Keratinocyte (primary cell): ENCODE measurements around the gene GBX2. TPM values are rescaled to one million over a fixed set of nuclear protein-coding genes. Genes with fewer than 3 reads are reported as not detected.

Source experiments
- DNase-seq: peaks from one replicate; pipeline ENCODE4 v3.0.0-alpha.2; 2011; ENCODE audit warnings: low read depth, missing footprints, low spot score
- FAIRE-seq: peaks from 2 replicates; lab custom pipeline; 2011; peaks lifted over from hg19 to GRCh38; lab: Jason Lieb, UNC
- H2AFZ ChIP-seq: 2 replicates; pipeline ENCODE4 v1.6.0; 2012; ENCODE audit warnings: low read length, control low read depth, inconsistent platforms; ENCODE audit not compliant: control insufficient read depth
- H3K27ac ChIP-seq: 2 replicates; pipeline ENCODE4 v1.5.1; 2011; ENCODE audit warnings: low read length; ENCODE audit not compliant: control insufficient read depth, insufficient read depth
- H3K27me3 ChIP-seq: 3 replicates; pipeline ENCODE4 v1.6.0; 2011; ENCODE audit warnings: low read length; ENCODE audit not compliant: control insufficient read depth, insufficient read depth; ENCODE audit errors: extremely low read depth
- H3K36me3 ChIP-seq, 2 experiments: 2 replicates in 1 of 2; 3 replicates in 1 of 2; pipeline ENCODE4 v1.5.1; 2011; ENCODE audit warnings: low read length in 2 of 2, mild to moderate bottlenecking in 1 of 2; ENCODE audit not compliant: control insufficient read depth in 2 of 2, insufficient read depth in 2 of 2; ENCODE audit errors: extremely low read depth in 1 of 2
- H3K4me1 ChIP-seq: 3 replicates; pipeline ENCODE4 v1.5.1; 2011; ENCODE audit warnings: low read length; ENCODE audit not compliant: control insufficient read depth, insufficient read depth; ENCODE audit errors: extremely low read depth
- H3K4me2 ChIP-seq: 3 replicates; pipeline ENCODE4 v1.6.0; 2011; ENCODE audit warnings: low read depth, low read length; ENCODE audit not compliant: control insufficient read depth, insufficient read depth; ENCODE audit errors: extremely low read depth
- H3K4me3 ChIP-seq, 3 experiments: fragments of 200-600 bp in 1 of 3; sonication (generic) in 1 of 3; 2 replicates in 2 of 3; 3 replicates in 1 of 3; pipeline ENCODE4 v1.5.1; 2011 to 2016; ENCODE audit warnings: low read length in 3 of 3, mild to moderate bottlenecking in 3 of 3, control low read depth in 2 of 3, inconsistent platforms in 1 of 3, low read depth in 1 of 3, mixed read lengths in 1 of 3, mixed run types in 1 of 3, moderate library complexity in 1 of 3; ENCODE audit not compliant: control insufficient read depth in 2 of 3, insufficient read depth in 2 of 3; ENCODE audit errors: extremely low read depth in 1 of 3
- H3K79me2 ChIP-seq: 2 replicates; pipeline ENCODE4 v1.6.0; 2012; ENCODE audit warnings: low read length; ENCODE audit not compliant: control insufficient read depth, insufficient read depth
- H3K9ac ChIP-seq: 3 replicates; pipeline ENCODE4 v1.6.0; 2011; ENCODE audit warnings: low read length; ENCODE audit not compliant: control insufficient read depth, insufficient read depth; ENCODE audit errors: extremely low read depth
- H3K9me1 ChIP-seq: 3 replicates; pipeline ENCODE4 v1.6.0; 2011; ENCODE audit warnings: low read length; ENCODE audit not compliant: control insufficient read depth, insufficient read depth; ENCODE audit errors: extremely low read depth
- H3K9me3 ChIP-seq: 2 replicates; pipeline ENCODE4 v1.5.1; 2012; ENCODE audit warnings: low read depth, low read length; ENCODE audit not compliant: control insufficient read depth
- H4K20me1 ChIP-seq: 3 replicates; pipeline ENCODE4 v1.6.0; 2011; ENCODE audit warnings: low read length; ENCODE audit not compliant: control insufficient read depth, insufficient read depth; ENCODE audit errors: extremely low read depth
- EZH2 ChIP-seq: IDR thresholded peaks from one replicate; pipeline ENCODE4 v1.6.1; 2012; ENCODE audit warnings: inconsistent platforms, mild to moderate bottlenecking, low read length, moderate library complexity
- dilution Hi-C: fragments of 300-500 bp; cut with MboI; formaldehyde crosslinking; loops from one replicate; pipeline ENCODE4 v1.7.0; 2020; ENCODE audit warnings: low sequenced_read_pairs; ENCODE audit not compliant: extremely low pct_ligation_motif_present
- polyA plus RNA-seq, 5 experiments: library from polyadenylated mRNA; depleted of rRNA in 3 of 5; stranded (reverse) in 3 of 5; stranded (forward) in 1 of 5; unstranded in 1 of 5; fragments of >200 nt; gene quantifications; 1 replicate in 1 of 5; 2 replicates in 3 of 5; 3 replicates in 1 of 5; pipeline versions ENCODE4 v1.2.1 to v1.2.3, GENCODE V29; 2011 to 2012; ENCODE audit warnings: missing spikeins in 2 of 5, low read depth in 1 of 5, low replicate concordance in 1 of 5
- TF ChIP-seq, protein P1 (sequence below), 3 experiments: IDR thresholded peaks in 1 of 3; conservative IDR thresholded peaks in 1 of 3; optimal IDR thresholded peaks in 1 of 3; 2 replicates in 2 of 3; 3 replicates in 1 of 3; pipeline versions ENCODE3 to v1.5.1; 2011; ENCODE audit warnings: low read length in 3 of 3, mild to moderate bottlenecking in 3 of 3, moderate library complexity in 2 of 3, control low read depth in 1 of 3, inconsistent platforms in 1 of 3; ENCODE audit not compliant: insufficient read depth in 2 of 3; ENCODE audit errors: extremely low read depth in 1 of 3

Gene GBX2
- polyA plus RNA-seq, 1 donor (not counting 4 experiments of a cell fraction or from before 2014, with no cell fraction given): 0.17 TPM

- Histone ChIP-seq H3K36me3 (no peaks in the 10 kb centered on the region), H3K79me2 (no peaks in the 10 kb centered on the region), H4K20me1 (no peaks in the 10 kb centered on the region), H3K9me3 (no peaks in the 10 kb centered on the region), H2AFZ (peak overlapping the region; percentile 11), H3K9ac (no peak overlapping the region), H3K4me1 (peaks cover 23% of the 10 kb centered on the region), H3K27me3 (peaks cover 24% of the 10 kb centered on the region), H3K4me3 (peak overlapping the region in 1 of 3 experiments; percentile 40), H3K27ac (no peak overlapping the region), H3K9me1 (no peaks in the 10 kb centered on the region), H3K4me2 (peak overlapping the region; percentile 88)
- DNase-seq (no peak), FAIRE-seq (no peak)
- TF ChIP-seq EZH2: no peak
- TF ChIP-seq, protein P1, sequence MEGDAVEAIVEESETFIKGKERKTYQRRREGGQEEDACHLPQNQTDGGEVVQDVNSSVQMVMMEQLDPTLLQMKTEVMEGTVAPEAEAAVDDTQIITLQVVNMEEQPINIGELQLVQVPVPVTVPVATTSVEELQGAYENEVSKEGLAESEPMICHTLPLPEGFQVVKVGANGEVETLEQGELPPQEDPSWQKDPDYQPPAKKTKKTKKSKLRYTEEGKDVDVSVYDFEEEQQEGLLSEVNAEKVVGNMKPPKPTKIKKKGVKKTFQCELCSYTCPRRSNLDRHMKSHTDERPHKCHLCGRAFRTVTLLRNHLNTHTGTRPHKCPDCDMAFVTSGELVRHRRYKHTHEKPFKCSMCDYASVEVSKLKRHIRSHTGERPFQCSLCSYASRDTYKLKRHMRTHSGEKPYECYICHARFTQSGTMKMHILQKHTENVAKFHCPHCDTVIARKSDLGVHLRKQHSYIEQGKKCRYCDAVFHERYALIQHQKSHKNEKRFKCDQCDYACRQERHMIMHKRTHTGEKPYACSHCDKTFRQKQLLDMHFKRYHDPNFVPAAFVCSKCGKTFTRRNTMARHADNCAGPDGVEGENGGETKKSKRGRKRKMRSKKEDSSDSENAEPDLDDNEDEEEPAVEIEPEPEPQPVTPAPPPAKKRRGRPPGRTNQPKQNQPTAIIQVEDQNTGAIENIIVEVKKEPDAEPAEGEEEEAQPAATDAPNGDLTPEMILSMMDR (optimal IDR thresholded peaks at IDR 0.05 in 1 of 3, IDR thresholded peaks at IDR 0.05 in 1 of 3, conservative IDR thresholded peaks at IDR 0.05 in 1 of 3; ENCODE audit: extremely low read depth in 1 of 3, insufficient read depth in 2 of 3, low read length in 3 of 3): peak; percentile 47 to 68 (median 47)
- dilution Hi-C loops: no loop called here
Observed at GRCh38 chr2:236177604-236177966, 9.4 kb upstream of the GBX2 start.

DNA sequence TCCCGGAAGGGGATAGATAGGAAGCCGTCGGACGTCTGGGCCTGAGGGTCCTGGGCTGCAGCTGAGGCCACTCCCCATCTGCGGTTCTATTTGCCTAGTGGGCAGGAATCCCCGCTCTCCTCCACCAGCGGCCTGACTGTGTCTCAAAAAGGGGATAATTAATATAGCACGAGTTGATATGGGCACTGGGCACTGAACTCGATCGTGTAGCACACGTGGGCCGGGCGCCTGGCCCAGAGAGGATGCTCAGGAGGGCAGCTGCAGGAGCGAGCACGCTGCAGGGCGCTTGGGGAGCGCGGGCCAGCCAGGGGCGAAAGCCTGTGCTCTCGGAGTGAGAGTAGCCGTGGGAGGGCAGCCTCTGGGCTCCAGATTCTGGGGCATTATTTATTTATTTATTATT is 8.8 kb upstream of the GBX2 start:
- FAIRE-seq: no peak
- Histone ChIP-seq H3K9me3 (no peaks in the 10 kb centered on the region), H3K36me3 (no peaks in the 10 kb centered on the region), H3K79me2 (no peaks in the 10 kb centered on the region), H3K27me3 (peaks cover 30% of the 10 kb centered on the region), H4K20me1 (no peaks in the 10 kb centered on the region), H2AFZ (no peak overlapping the region), H3K9ac (no peak overlapping the region), H3K4me2 (no peak overlapping the region), H3K9me1 (no peaks in the 10 kb centered on the region), H3K27ac (no peak overlapping the region), H3K4me1 (peaks cover 23% of the 10 kb centered on the region), H3K4me3 (no peak overlapping the region)
- TF ChIP-seq, protein P1 (optimal IDR thresholded peaks at IDR 0.05 in 1 of 3, IDR thresholded peaks at IDR 0.05 in 1 of 3, conservative IDR thresholded peaks at IDR 0.05 in 1 of 3; ENCODE audit: extremely low read depth in 1 of 3, insufficient read depth in 2 of 3, low read length in 3 of 3): no peak
- TF ChIP-seq EZH2: no peak
- no peak for DNase-seq
- dilution Hi-C loops: no loop called here
